NCI-H2081 (cell line): ENCODE measurements around the gene RLBP1.

ENCODE experiments used
- DNase-seq, 2 experiments: peaks; one replicate each; lab custom pipeline; 2025; lab: John Stamatoyannopoulos, UW

RLBP1 gene

DNA sequence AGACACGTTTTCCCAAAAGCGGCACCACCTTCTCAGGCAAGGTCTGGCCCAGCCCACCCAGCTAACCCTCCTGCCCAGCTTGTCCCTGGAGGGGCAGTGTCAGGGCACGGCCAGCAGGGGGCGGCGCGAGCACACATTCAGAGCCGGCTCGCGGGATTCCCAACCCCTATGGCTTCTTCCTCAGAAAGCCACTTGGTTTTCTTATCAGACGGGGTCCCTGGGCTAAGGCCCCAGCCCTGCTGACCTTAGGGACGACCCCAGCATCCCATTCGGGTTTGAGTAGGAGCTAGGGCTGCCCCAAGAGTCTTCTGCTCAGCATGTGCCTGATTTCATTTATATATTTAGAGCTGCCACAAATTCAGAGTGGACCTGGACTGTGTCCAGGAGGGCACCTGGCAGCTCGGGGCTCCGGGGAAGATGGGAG is 14.5 kb downstream of the RLBP1 start:
- DNase-seq = peak; percentile 70 to 73

DNA sequence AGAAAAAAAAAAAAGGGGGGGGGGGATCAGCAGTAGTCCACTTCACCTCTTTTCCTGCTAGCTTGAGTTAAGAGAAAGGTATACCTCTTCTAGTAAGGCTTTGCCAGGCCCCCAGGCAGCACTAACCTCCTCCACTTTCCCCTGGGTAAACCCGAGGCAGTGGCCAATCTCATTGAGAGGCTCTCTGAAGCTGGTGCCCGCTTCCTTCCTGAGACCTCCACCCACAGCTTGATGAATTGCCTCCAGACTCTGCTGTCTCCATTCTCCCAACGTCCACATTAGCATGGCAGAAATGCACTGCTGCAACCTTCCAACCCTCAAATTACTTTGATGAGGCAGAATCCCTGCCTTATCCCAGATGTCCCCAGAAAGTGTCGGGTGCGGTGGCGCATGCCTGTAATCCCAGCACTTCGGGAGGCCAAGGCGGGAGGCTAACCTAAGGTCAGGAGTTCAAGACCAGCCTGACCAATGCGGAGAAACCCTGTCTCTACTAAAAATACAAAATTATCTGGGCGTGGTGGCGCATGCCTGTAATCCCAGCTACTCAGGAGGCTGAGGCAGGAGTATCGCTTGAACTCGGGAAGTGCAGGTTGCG is 15.3 kb downstream of the RLBP1 start:
- no peak for DNase-seq

DNA sequence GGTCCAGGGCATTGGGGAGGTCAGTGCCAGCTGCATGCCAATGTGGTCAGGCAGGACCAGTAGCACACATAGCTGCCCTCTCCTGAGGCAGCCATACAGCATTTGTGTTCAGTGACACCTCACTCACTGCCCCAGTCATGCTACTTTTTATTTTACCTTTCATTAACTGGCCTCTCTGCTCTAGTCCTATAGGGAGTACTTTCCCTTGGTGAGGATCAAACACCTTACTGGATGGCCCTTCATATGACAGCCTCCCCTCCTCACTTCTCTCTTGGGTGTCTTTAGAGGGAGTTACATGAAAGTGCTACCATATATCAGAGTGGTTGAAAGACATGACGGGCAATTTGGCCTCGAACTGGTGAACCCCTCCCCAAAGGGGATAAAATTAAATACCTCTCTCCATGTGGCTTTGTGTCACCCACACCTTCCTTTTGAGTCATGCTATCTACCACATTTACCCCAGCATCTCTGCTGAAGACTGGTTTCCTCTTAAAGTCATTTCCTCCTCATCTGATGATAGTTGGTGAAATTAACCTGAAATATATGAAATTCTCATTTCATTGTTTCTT is 17.6 kb downstream of the RLBP1 start:
- no peak for DNase-seq

- DNase-seq = no peak
Observed at GRCh38 chr15:89201465-89202005, 19.8 kb downstream of the RLBP1 start.

GRCh38 chr15:89200182-89200581 is 21.2 kb downstream of the RLBP1 start:
- DNase-seq = no peak

DNA sequence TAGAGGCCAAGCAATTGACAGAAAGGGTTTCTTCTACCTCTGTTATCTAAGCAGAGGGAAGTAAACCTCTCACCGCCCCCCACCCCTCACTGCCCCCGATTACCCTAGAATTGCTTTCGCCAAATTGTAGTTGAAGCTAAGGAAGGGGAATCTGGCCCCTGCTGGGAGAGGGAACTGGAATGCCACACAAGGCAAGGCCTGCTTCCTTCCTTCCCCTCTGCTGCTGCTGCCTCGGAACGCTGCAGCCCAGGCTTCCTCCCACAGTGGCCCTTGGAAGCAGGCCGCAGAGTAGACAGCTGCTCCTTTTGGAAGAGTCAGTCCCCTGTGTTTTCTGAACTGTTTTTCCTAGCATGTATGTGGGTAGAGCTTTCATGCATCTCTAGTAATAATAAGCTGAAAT is 21.6 kb downstream of the RLBP1 start:
- DNase-seq = no peak

GRCh38 chr15:89198934-89199333 is 22.4 kb downstream of the RLBP1 start:
- DNase-seq = no peak

DNA sequence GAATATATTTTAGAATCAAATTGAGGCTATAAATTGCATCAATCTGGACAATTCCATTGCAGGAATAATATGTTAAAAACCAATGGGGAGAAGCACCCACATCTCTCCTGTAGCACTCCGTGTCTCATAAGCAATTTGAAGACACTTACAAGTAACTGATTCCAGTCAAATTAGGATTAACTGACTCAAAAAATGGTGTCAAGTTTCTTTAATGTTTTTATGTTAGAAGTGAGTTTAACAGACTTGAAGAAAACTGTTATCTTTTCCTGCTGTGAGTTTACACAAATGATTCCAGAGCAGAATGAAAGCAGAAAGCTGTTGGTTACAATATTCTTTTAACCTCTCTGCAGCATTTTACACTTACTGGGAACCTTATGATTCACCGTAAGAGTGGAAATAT is 23.2 kb downstream of the RLBP1 start:
- no peak for DNase-seq

GRCh38 chr15:89197503-89197971 is 23.8 kb downstream of the RLBP1 start:
- peak; percentile 40 to 51 for DNase-seq

- DNase-seq = peak in 1 of 2 experiments; percentile 56
Observed at GRCh38 chr15:89196994-89197393, 24.4 kb downstream of the RLBP1 start.

DNA sequence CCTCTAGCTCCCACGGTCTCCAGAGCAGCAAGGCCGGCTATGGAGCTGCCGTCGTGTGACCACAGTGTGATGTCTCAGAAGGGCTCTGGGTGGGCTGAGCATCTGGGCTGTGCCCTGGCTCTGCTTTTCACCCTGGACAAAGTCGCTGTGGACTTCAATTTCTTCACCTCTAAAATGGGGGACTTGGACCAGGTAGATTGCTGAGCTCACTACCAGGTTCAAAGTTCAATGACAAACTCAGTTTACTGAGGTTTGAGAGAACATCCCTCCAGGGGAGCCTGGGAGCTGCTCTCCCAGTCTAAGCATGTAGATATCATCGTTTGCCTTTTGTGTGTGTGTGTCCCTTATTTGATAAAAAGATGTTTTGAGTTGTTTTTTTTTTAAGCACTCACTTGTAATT is 25.1 kb downstream of the RLBP1 start:
- no peak for DNase-seq

- no peak for DNase-seq
Observed at GRCh38 chr15:89195836-89196235, 25.5 kb downstream of the RLBP1 start.

- no peak for DNase-seq
Observed at GRCh38 chr15:89194608-89195007, 26.8 kb downstream of the RLBP1 start.

- DNase-seq = no peak
Observed at GRCh38 chr15:89192766-89193165, 28.6 kb downstream of the RLBP1 start.

DNA sequence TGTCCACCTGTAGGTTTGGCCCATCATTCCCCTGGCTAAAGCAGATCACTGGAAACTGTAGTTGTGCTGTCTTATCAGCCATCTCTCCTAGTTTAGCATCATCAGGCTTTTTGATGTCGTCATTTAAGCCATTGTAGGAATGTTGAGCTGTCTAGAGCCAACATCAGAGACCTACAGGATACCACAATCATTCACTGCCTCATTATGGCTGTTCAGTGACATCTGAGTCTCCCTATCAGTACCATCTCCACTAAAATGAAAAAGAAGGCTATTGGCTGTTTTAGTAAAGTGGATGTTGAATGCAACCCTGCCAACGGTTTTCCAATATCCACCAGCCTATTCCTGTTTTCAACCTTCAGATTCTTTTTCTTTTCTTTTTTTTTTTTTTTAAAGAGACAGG is 29.2 kb downstream of the RLBP1 start:
- DNase-seq = no peak

- no peak for DNase-seq
Observed at GRCh38 chr15:89187986-89188514, 33.3 kb downstream of the RLBP1 start.

DNA sequence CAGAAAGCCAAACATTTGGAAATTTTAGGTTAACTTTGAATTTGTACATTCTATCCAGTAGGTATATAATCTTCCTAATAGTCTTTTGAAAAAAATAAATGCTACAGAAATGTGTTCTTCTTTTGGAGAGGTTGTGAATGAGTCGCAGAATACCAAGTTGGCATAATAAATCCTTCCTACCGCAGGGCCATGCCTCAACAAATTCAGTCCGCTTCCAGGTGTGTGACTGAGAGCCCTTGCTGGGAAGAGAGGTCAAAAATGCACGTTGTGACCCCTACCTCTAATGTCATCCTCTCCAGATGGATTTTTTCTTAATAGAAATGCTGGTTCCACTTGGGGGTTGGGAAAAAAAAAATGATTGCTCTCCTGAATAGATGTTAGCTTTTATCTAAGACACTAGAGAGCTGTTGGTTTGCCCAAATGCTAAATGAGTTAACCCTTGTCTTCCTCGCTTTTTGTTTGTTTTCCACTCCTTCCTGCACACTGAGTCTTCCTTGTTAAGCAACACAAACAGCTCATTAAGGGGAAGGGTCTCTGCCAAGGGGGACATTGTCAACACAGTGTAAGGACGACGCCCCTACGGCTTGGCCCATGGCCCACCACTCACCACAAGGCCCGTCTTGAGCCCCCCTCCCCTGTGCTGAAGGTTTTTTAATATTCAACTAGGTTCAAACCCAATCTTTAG is 33.9 kb downstream of the RLBP1 start:
- no peak for DNase-seq

DNA sequence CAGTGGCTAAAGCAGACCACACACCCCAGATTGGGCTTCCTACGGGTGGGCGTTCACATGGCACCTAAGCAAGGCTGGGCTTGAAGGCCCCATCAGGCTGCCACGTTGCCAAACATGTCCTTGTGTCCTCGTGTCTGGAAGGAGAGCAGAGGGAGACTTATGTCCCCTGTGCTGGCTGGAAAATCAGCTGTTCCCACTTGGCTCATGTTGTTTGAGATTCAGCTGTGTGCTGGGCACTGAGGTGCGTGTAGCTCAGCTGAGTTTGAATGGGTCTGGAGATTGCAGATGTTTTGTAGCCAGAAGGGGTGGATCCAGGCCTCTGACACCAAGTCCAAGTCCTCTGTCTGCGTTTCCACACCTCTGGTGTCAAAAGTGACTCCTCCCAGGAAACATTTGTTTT is 34.6 kb downstream of the RLBP1 start:
- DNase-seq = no peak

DNA sequence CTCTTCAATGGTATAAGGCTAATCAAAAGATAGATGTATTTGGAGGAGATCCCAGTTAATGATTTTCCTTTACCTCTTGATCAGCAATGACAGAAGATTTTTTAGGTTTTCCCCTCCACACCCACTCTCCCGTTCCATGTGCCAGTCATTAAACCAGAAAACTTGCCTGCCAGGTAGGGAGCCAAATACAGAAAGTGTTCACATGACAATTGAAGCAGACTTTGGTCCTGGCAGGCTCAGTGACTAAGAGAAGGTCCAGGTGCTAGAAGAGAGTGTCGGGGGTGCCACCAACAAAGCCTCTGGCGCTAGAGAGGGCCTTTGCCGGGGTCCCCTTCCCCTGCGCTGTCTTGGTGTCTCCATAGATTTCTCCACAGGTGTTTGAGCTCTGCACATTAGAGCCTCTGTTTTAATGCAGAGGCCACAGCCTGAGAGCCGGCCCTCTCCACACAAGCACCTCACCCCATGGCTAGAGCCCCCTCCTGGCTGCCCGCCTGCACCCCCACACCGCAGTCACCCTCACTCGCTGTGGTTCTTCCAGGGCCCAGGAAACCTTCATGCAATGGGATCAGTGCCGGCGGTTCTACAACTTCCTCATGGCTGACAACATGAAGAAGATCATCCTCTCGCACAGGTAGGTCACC is 36.4 kb downstream of the RLBP1 start:
- no peak for DNase-seq

GRCh38 chr15:89184357-89184756 is 37.0 kb downstream of the RLBP1 start:
- DNase-seq = peak; percentile 40 to 78

- no peak for DNase-seq
Observed at GRCh38 chr15:89179966-89180875, 41.2 kb downstream of the RLBP1 start.
